SK-N-SH treated with all-trans-retinoic acid at 6 μM for 48 hours (cell line): ENCODE results near the gene BHLHA15.

Experiments used
- ARNTL ChIP-seq: fragments of 450-650 bp; formaldehyde crosslinking; IDR thresholded peaks from 2 replicates; pipeline ENCODE4 v1.5.0; 2020; ENCODE audit warnings: low read depth, mild to moderate bottlenecking, moderate library complexity, borderline replicate concordance
- ESRRG ChIP-seq: fragments of 250-450 bp; sonication (Bioruptor Pico); IDR thresholded peaks from 2 replicates; pipeline ENCODE4 v1.6.1; 2021; ENCODE audit warnings: mild to moderate bottlenecking
- GLIS3 ChIP-seq: fragments of 250-450 bp; sonication (Bioruptor Pico); IDR thresholded peaks from 2 replicates; pipeline ENCODE4 v1.5.0; 2020; ENCODE audit warnings: mild to moderate bottlenecking, moderate library complexity
- OSR1 ChIP-seq: fragments of 250-450 bp; sonication (Bioruptor Pico); IDR thresholded peaks from 2 replicates; pipeline ENCODE4 v1.8.0; 2022; ENCODE audit warnings: moderate library complexity, mild to moderate bottlenecking, inconsistent platforms
- RARB ChIP-seq: fragments of 250-450 bp; sonication (Bioruptor Pico); IDR thresholded peaks from 2 replicates; pipeline ENCODE4 v1.8.0; 2021; ENCODE audit warnings: mild to moderate bottlenecking, moderate library complexity
- SNAI2 ChIP-seq: fragments of 250-450 bp; sonication (Bioruptor Pico); IDR thresholded peaks from 2 replicates; pipeline ENCODE4 v1.5.0; 2020; ENCODE audit warnings: mild to moderate bottlenecking, moderate library complexity
- TCF4 ChIP-seq: fragments of 250-450 bp; sonication (Bioruptor Pico); IDR thresholded peaks from 2 replicates; pipeline ENCODE4 v1.8.0; 2021; ENCODE audit warnings: mild to moderate bottlenecking, moderate library complexity, borderline replicate concordance
- TSHZ2 ChIP-seq: fragments of 250-450 bp; sonication (Bioruptor Pico); IDR thresholded peaks from 2 replicates; pipeline ENCODE4 v1.5.0; 2020; ENCODE audit warnings: mild to moderate bottlenecking, moderate library complexity
- ZC3H10 ChIP-seq: fragments of 250-450 bp; sonication (Bioruptor Pico); IDR thresholded peaks from 2 replicates; pipeline ENCODE4 v1.5.1; 2021; ENCODE audit warnings: mild to moderate bottlenecking, moderate library complexity
- ZFP3 ChIP-seq: fragments of 250-450 bp; sonication (Bioruptor Pico); IDR thresholded peaks from 2 replicates; pipeline ENCODE4 v1.5.0; 2020; ENCODE audit warnings: mild to moderate bottlenecking, moderate library complexity
- ZNF70 ChIP-seq: fragments of 450-650 bp; formaldehyde crosslinking; IDR thresholded peaks from 2 replicates; pipeline ENCODE4 v1.5.0; 2020; ENCODE audit warnings: mild to moderate bottlenecking, moderate library complexity
- TF ChIP-seq, protein P1 (sequence below): fragments of 250-450 bp; sonication (Bioruptor Pico); IDR thresholded peaks from 2 replicates; pipeline ENCODE4 v1.8.0; 2020; ENCODE audit warnings: mild to moderate bottlenecking, moderate library complexity, borderline replicate concordance
- TF ChIP-seq, protein P2 (sequence below): fragments of 250-450 bp; sonication (Bioruptor Pico); IDR thresholded peaks from 2 replicates; pipeline ENCODE4 v1.5.1; 2020; ENCODE audit warnings: low read depth, mild to moderate bottlenecking, moderate library complexity

DNA sequence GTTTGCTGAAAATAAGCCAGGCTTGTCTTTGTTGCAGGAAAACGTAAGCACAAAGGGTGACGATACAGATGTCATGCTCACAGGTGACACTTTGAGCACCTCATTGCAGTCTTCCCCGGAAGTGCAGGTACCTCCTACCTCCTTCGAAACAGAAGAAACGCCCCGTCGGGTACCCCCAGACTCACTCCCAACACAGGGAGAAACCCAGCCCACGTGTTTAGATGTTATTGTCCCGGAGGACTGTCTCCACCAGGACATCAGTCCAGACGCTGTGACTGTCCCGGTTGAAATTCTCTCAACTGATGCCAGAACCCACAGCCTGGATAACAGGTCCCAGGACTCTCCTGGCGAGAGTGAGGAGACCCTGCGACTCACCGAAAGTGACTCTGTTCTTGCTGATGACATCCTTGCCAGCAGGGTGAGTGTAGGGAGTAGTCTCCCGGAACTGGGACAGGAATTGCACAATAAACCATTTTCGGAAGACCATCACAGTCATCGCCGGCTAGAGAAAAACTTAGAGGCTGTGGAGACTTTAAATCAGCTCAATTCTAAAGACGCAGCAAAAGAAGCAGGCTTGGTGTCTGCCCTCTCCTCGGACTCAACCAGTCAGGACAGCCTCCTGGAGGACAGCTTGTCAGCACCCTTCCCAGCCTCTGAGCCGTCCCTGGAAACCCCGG is 18.3 kb upstream of the BHLHA15 start:
- TF ChIP-seq ESRRG (CRISPR knock-in tag) (no peak), ARNTL (CRISPR knock-in tag) (no peak), ZFP3 (no peak), ZC3H10 (no peak), TSHZ2 (CRISPR knock-in tag) (no peak), ZNF70 (no peak), GLIS3 (no peak), TCF4 (no peak), OSR1 (CRISPR knock-in tag) (no peak), RARB (CRISPR knock-in tag) (no peak), SNAI2 (CRISPR knock-in tag) (no peak)
- TF ChIP-seq, protein P1, sequence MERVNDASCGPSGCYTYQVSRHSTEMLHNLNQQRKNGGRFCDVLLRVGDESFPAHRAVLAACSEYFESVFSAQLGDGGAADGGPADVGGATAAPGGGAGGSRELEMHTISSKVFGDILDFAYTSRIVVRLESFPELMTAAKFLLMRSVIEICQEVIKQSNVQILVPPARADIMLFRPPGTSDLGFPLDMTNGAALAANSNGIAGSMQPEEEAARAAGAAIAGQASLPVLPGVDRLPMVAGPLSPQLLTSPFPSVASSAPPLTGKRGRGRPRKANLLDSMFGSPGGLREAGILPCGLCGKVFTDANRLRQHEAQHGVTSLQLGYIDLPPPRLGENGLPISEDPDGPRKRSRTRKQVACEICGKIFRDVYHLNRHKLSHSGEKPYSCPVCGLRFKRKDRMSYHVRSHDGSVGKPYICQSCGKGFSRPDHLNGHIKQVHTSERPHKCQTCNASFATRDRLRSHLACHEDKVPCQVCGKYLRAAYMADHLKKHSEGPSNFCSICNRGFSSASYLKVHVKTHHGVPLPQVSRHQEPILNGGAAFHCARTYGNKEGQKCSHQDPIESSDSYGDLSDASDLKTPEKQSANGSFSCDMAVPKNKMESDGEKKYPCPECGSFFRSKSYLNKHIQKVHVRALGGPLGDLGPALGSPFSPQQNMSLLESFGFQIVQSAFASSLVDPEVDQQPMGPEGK (CRISPR knock-in tag), result no peak
- TF ChIP-seq, protein P2, sequence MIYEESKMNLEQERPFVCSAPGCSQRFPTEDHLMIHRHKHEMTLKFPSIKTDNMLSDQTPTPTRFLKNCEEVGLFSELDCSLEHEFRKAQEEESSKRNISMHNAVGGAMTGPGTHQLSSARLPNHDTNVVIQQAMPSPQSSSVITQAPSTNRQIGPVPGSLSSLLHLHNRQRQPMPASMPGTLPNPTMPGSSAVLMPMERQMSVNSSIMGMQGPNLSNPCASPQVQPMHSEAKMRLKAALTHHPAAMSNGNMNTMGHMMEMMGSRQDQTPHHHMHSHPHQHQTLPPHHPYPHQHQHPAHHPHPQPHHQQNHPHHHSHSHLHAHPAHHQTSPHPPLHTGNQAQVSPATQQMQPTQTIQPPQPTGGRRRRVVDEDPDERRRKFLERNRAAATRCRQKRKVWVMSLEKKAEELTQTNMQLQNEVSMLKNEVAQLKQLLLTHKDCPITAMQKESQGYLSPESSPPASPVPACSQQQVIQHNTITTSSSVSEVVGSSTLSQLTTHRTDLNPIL (CRISPR knock-in tag), result no peak
